ENCODE measurements around the gene LLGL1. TPM values are rescaled to one million over a fixed set of nuclear protein-coding genes. Genes with fewer than 3 reads are reported as not detected.

Gene LLGL1
- total and polyA plus RNA-seq, 10 of the 15 experiments (the other 5 are each of a cell fraction or from before 2014, with no cell fraction given) = 0.02 to 9.2 (median 2.5) TPM

DNA sequence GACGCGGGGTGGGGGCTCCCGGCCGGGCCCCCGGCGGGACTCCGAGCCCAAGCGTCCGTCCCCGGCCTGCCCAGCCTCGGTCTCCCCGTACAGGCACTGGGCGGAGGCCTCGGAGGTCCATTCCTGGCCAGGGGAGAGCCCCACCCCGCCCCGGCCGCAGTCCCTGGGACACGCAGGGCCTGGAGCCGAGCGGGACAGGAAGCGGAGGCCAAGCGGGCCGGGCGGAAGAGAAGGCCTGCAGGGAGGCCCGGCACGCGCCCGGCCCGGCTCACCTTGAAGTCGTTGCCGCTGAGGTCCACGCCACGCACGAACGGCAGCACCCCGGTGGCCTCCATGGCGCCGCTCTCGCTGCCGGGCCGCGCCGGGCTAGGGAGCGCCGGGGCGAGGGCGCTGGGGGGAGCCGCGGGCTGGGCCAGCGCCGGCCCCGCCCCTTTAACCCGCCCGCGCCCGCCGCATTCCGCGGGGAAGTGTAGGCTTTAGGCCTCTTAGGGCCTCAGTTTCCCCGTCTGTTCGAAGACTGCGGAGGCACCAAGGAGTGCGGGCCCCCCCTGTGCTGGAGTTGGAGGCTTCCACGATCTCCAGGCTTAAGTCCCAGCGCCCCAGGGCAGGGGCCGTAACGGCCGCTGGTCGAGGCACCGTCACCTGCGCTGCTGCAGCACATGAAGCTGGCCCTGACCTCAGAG, 33.1 kb downstream of the LLGL1 start, which contains the start of gene FLII (continued):
- TF ChIP-seq, protein P1, sequence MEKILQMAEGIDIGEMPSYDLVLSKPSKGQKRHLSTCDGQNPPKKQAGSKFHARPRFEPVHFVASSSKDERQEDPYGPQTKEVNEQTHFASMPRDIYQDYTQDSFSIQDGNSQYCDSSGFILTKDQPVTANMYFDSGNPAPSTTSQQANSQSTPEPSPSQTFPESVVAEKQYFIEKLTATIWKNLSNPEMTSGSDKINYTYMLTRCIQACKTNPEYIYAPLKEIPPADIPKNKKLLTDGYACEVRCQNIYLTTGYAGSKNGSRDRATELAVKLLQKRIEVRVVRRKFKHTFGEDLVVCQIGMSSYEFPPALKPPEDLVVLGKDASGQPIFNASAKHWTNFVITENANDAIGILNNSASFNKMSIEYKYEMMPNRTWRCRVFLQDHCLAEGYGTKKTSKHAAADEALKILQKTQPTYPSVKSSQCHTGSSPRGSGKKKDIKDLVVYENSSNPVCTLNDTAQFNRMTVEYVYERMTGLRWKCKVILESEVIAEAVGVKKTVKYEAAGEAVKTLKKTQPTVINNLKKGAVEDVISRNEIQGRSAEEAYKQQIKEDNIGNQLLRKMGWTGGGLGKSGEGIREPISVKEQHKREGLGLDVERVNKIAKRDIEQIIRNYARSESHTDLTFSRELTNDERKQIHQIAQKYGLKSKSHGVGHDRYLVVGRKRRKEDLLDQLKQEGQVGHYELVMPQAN (conservative IDR thresholded peaks at IDR 0.05) = peak; percentile 88
- TF ChIP-seq, protein P2, sequence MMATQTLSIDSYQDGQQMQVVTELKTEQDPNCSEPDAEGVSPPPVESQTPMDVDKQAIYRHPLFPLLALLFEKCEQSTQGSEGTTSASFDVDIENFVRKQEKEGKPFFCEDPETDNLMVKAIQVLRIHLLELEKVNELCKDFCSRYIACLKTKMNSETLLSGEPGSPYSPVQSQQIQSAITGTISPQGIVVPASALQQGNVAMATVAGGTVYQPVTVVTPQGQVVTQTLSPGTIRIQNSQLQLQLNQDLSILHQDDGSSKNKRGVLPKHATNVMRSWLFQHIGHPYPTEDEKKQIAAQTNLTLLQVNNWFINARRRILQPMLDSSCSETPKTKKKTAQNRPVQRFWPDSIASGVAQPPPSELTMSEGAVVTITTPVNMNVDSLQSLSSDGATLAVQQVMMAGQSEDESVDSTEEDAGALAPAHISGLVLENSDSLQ (IDR thresholded peaks at IDR 0.05) = no peak
- TF ChIP-seq, protein P3, sequence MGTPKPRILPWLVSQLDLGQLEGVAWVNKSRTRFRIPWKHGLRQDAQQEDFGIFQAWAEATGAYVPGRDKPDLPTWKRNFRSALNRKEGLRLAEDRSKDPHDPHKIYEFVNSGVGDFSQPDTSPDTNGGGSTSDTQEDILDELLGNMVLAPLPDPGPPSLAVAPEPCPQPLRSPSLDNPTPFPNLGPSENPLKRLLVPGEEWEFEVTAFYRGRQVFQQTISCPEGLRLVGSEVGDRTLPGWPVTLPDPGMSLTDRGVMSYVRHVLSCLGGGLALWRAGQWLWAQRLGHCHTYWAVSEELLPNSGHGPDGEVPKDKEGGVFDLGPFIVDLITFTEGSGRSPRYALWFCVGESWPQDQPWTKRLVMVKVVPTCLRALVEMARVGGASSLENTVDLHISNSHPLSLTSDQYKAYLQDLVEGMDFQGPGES (IDR thresholded peaks at IDR 0.05) = no peak
- TF ChIP-seq BCL11A (IDR thresholded peaks at IDR 0.05; ENCODE audit: low read depth, low read length) (no peak), TARDBP (IDR thresholded peaks at IDR 0.05; ENCODE audit: borderline replicate concordance) (no peak), NR2C1 (IDR thresholded peaks at IDR 0.05) (peak; percentile 37; the same call in 1 of the 2 replicates), MYB (IDR thresholded peaks at IDR 0.05; ENCODE audit: borderline replicate concordance, low read depth, low read length) (no peak), IKZF1 (conservative IDR thresholded peaks at IDR 0.05) (peak; percentile 78), HDGF (IDR thresholded peaks at IDR 0.05) (0 out of 2 replicates have a peak, but pooled peaks have one; percentile 19), CBFB (IDR thresholded peaks at IDR 0.05; ENCODE audit: low read depth) (no peak), ASH2L (IDR thresholded peaks at IDR 0.05; ENCODE audit: borderline replicate concordance, low read depth) (no peak), POLR2AphosphoS2 (IDR thresholded peaks at IDR 0.05; ENCODE audit: low read depth, low read length) (peak; percentile 8; the same call in 1 of the 2 replicates)
- TF ChIP-seq, protein P4, sequence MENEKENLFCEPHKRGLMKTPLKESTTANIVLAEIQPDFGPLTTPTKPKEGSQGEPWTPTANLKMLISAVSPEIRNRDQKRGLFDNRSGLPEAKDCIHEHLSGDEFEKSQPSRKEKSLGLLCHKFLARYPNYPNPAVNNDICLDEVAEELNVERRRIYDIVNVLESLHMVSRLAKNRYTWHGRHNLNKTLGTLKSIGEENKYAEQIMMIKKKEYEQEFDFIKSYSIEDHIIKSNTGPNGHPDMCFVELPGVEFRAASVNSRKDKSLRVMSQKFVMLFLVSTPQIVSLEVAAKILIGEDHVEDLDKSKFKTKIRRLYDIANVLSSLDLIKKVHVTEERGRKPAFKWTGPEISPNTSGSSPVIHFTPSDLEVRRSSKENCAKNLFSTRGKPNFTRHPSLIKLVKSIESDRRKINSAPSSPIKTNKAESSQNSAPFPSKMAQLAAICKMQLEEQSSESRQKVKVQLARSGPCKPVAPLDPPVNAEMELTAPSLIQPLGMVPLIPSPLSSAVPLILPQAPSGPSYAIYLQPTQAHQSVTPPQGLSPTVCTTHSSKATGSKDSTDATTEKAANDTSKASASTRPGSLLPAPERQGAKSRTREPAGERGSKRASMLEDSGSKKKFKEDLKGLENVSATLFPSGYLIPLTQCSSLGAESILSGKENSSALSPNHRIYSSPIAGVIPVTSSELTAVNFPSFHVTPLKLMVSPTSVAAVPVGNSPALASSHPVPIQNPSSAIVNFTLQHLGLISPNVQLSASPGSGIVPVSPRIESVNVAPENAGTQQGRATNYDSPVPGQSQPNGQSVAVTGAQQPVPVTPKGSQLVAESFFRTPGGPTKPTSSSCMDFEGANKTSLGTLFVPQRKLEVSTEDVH (IDR thresholded peaks at IDR 0.05; ENCODE audit: low read depth, partially characterized antibody) = no peak
- TF ChIP-seq, protein P5, sequence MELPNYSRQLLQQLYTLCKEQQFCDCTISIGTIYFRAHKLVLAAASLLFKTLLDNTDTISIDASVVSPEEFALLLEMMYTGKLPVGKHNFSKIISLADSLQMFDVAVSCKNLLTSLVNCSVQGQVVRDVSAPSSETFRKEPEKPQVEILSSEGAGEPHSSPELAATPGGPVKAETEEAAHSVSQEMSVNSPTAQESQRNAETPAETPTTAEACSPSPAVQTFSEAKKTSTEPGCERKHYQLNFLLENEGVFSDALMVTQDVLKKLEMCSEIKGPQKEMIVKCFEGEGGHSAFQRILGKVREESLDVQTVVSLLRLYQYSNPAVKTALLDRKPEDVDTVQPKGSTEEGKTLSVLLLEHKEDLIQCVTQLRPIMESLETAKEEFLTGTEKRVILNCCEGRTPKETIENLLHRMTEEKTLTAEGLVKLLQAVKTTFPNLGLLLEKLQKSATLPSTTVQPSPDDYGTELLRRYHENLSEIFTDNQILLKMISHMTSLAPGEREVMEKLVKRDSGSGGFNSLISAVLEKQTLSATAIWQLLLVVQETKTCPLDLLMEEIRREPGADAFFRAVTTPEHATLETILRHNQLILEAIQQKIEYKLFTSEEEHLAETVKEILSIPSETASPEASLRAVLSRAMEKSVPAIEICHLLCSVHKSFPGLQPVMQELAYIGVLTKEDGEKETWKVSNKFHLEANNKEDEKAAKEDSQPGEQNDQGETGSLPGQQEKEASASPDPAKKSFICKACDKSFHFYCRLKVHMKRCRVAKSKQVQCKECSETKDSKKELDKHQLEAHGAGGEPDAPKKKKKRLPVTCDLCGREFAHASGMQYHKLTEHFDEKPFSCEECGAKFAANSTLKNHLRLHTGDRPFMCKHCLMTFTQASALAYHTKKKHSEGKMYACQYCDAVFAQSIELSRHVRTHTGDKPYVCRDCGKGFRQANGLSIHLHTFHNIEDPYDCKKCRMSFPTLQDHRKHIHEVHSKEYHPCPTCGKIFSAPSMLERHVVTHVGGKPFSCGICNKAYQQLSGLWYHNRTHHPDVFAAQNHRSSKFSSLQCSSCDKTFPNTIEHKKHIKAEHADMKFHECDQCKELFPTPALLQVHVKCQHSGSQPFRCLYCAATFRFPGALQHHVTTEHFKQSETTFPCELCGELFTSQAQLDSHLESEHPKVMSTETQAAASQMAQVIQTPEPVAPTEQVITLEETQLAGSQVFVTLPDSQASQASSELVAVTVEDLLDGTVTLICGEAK (IDR thresholded peaks at IDR 0.05; ENCODE audit: borderline replicate concordance) = no peak

Measured in GM12878 (cell line).